ENCODE results near the gene FAM50A. TPM values are rescaled to one million over a fixed set of nuclear protein-coding genes. Genes with fewer than 3 reads are reported as not detected.

The FAM50A gene
- total RNA-seq, 1 donor from 2014 or later: 18.7 TPM

DNA sequence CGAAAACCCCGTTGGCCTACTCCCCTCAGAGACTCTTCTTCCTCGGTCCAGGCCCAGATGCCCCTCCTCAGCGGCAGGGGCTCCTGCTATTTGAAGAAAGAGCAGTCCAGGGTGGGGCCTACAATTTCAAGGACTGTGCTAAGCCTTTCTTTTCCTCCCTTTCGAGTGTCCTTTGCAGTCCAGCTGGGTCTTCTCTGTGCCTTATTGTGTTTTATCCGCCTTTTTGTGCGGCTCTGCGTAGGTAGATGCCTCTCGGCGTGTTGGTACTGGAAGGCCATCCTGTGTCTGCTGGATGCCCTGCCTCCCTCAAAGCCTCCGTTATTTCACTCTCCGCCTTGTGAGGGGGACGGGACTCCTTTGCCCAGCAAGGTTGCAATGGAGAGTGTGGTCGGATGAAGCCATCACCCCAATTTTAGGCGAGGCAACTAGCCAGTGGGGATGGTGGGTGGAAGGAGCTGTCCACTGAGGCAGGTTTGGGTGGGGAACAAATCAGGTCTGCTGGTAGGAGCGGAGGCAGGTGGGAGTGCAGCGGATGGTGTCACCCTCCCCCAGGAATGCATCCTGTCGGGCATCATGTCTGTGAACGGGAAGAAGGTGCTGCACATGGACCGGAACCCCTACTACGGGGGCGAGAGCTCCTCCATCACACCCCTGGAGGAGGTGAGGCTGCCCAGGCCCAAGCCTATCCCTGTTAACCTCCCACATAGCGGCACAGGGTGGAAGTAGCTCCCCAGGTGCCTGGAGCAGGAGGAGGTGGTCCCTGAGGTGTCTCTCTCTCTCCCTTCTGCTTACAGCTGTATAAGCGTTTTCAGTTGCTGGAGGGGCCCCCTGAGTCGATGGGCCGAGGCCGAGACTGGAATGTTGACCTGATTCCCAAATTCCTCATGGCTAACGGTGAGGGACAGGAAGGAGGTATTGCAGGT is 5.7 kb upstream of the FAM50A start:
- ATAC-seq (no peak), DNase-seq (ENCODE audit: low spot score) (no peak)

- peak; percentile 61 for DNase-seq (ENCODE audit: low spot score)
- peak; percentile 43 for ATAC-seq
Observed at GRCh38 chrX:154439841-154440240, 4.1 kb upstream of the FAM50A start.

DNA sequence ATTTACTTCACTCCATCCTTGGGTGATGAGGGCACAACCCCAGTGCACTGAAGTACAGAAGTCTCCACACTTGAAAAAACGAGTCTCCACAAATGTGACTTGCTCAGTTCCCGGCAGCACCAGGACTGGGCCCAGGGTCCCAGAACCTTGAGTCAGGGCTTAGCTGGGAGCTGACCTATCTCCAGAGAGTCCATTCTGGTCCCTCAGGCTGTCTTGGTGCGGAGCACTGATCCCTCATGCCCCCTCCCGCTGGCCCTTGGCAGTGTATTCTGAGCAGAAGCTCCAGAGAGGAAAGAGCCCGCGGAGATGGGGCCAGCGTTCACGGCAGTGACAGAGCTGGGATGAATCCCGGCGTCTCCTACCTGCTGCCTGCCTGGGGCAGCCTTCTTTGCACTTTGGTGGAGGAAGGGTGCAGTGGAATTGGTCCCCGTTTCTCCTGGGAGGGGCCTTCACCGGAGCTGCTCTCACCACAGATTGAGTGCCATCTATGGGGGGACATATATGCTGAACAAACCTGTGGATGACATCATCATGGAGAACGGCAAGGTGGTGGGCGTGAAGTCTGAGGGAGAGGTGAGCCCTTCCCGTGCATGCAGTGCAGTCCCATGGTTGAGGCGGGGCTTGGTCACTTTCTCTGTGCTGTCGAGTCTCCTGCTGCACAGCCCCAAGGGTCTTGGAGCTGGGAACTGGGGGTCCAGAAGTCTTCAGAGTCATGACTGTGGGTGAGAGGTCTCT is 3.2 kb upstream of the FAM50A start:
- DNase-seq (ENCODE audit: low spot score) (no peak), ATAC-seq (no peak)

- DNase-seq (ENCODE audit: low spot score) (no peak), ATAC-seq (no peak)
Observed at GRCh38 chrX:154441564-154441963, 2.4 kb upstream of the FAM50A start.

DNA sequence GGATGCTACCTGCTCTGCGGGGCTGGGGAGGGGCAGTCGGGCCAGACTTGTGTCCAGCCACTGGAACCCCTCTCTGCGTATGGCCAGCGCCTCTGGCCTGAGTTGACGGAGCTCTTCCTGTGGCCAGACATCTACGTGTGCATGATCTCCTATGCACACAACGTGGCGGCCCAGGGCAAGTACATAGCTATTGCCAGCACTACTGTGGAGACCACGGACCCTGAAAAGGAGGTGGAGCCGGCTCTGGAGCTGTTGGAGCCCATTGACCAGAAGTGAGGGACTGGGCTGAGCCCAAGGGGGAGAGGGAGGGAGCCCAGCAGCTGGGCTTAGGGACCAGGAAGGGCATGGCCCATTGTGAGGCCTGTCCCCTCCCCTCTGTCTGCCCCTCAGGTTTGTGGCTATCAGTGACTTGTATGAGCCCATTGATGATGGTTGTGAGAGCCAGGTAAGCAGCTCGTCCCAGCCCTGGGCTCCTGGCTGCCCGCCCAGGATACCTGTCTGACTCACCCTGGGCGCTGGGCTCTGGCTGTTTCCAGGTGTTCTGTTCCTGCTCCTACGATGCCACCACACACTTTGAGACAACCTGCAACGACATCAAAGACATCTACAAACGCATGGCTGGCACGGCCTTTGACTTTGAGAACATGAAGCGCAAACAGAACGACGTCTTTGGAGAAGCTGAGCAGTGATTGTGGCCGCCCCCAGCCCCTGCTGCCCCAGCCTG is 1.8 kb upstream of the FAM50A start:
- no peak for DNase-seq (ENCODE audit: low spot score)
- no peak for ATAC-seq

GRCh38 chrX:154443479-154443910 is 446 bp upstream of the FAM50A start:
- ATAC-seq (peak; percentile 6), DNase-seq (ENCODE audit: low spot score) (no peak)

DNA sequence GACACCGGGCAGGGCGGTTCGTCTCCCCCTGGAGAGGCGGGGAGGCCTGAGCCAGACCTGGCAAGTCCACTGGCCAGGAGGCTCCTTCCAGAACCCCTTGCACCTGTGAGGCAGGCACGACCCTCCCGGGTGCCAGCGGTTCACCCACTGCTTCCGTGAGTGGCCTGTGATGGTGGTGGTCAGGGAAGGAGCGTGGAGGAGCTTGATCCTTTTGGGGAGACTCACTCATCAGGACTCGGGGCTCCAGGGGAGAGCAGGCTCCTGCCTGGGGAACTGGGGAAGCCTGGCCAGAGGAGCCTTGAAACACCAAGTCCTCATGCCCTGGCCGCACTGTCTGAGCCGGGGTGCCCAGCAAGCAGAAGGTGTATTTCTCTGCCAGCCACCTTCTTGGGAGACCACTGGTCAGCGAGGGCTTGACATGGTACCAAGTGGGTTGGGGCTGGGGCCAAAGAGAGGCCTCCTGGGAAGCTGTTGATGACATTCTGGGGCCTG is 860 bp downstream of the FAM50A start:
- ATAC-seq (peak; percentile 3), DNase-seq (ENCODE audit: low spot score) (no peak)

- ATAC-seq (no peak), DNase-seq (ENCODE audit: low spot score) (no peak)
Observed at GRCh38 chrX:154445776-154446175, 1.8 kb downstream of the FAM50A start.

DNA sequence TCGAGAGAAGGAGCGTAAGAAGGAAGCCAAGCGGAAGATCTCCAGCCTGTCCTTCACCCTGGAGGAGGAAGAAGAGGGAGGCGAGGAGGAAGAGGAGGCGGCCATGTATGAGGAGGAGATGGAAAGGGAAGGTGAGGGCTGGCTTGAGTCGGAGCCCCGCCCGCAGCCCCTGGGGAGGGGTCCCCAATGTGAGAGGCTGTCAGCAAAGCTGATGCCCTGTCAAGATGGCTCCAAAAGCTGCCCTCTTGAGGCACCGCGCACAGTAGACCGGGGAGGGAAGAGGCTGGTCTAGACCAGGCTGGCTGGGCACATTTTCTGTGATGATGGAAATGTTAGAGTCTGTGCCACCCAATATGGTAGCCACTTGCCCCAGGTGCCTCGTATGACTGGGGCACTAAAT is 2.5 kb downstream of the FAM50A start:
- DNase-seq (ENCODE audit: low spot score) (no peak), ATAC-seq (no peak)

DNA sequence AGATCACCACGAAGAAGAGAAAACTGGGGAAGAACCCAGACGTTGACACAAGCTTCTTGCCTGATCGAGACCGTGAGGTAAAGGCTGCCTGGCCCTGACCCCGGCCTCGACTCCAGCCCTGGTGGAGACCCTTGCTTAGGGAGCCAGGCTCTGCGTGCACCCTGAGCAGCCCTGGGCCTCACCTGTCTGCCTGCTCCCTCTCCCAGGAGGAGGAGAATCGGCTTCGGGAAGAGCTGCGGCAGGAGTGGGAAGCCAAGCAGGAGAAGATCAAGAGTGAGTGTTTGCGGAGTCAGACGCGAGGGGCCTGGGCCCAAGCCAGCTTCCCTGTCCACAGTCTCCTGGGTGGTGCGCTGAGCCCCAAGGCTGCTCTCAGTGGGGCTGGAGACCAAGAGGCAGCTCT is 4.5 kb downstream of the FAM50A start:
- DNase-seq (ENCODE audit: low spot score): no peak
- no peak for ATAC-seq

- ATAC-seq (no peak), DNase-seq (ENCODE audit: low spot score) (no peak)
Observed at GRCh38 chrX:154449618-154450017, 5.7 kb downstream of the FAM50A start.

- ATAC-seq: no peak
- no peak for DNase-seq (ENCODE audit: low spot score)
Observed at GRCh38 chrX:154450312-154450711, 6.4 kb downstream of the FAM50A start.

DNA sequence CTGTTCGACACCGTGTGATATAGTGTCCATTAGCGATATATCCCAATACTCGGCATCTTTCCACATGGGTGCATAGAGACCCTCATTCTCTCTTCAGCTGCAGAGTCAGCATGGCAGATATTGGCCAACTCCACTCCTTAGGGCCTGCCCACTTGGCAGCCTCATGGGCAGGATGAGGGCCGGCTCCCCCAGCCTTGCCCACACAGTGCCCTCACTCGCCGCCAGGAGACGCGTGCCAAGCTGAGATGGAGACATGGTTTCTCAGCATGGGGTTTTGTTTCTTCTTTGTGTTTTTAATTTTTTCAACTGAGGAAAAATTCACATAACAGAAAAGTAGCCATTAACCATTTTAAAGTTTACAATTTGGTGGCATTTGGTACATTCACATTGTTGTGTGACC is 8.9 kb downstream of the FAM50A start:
- ATAC-seq (no peak), DNase-seq (ENCODE audit: low spot score) (no peak)

- no peak for DNase-seq (ENCODE audit: low spot score)
- ATAC-seq: peak; percentile 74
Observed at GRCh38 chrX:154457491-154458115, 13.7 kb downstream of the FAM50A start.

- ATAC-seq: peak; percentile 82
- no peak for DNase-seq (ENCODE audit: low spot score)
Observed at GRCh38 chrX:154458116-154458953, 14.4 kb downstream of the FAM50A start, which contains the start of gene PLXNA3. TSS of gene PLXNA3 (plus strand) at chrX:154458281. CDS start at chrX:154460184, 1,903 bp downstream.

DNA sequence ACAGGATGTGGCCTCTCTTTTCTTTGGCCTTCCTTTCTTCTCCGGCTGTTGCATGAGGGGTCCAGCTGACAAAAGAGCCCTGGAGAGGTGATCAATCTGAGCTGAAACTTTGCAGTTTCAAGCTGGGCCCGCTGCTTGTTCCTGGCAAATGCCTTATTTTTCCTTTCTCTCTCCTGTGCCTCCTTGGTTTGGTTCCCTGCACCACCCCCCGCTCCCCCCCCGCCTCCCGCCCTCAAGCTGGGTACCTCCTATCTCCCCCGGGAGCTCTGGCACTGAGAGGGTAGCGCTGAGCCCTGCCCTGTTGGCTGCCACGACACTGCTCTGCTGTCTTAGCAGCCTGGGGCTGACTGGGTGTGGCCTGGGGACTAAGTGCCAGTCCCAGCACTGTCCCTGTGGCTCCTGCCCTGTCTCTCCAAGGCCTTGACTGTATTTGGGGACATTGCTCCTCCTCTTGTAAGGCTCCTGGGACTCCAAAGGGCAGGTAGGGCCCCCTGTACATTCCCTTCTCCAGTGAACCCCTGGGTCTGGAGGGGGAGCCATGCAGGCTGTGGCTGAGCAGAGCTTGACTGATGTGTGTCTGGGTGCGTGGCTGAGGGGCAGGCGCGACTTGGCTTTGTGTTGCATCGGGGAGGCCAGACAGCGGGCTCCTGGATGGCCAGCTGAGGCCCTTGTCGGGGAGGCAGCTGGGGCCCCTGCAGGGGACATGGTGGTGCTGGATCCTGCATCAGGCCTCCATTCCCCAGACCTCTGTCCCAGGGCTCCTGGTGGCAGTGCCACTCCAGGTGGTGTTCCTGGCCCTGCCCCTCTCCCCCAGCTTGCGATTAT is 15.2 kb downstream of the FAM50A start:
- ATAC-seq (peak; percentile 64), DNase-seq (ENCODE audit: low spot score) (no peak)

DNA sequence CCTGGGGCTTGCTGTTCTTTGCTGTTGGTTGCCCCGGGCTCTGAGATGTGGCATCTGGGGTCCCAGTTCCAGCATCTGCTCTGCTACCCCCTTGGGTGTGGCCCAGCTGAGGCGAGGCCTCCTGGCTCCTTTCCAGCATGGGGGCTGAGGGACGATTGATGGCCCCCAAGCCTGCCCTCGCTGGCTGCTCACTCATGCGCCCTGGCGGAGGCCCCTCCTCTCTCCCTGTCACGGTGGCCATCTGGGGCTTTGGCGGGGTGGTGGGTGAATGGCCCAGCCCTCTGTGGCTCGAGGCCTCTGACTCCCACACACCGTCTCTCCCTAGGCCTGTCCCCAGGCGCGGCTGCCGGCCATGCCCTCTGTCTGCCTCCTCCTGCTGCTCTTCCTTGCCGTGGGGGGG is 15.9 kb downstream of the FAM50A start:
- ATAC-seq: no peak
- no peak for DNase-seq (ENCODE audit: low spot score)

DNA sequence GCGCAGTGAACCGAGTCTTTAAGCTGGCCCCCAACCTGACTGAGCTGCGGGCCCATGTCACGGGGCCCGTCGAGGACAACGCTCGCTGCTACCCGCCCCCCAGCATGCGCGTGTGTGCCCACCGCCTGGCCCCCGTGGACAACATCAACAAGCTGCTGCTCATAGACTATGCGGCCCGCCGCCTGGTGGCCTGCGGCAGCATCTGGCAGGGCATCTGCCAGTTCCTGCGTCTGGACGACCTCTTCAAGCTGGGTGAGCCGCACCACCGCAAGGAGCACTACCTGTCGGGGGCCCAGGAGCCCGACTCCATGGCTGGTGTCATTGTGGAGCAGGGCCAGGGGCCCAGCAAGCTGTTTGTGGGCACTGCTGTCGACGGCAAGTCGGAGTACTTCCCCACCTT is 16.4 kb downstream of the FAM50A start:
- no peak for DNase-seq (ENCODE audit: low spot score)
- no peak for ATAC-seq

GRCh38 chrX:154462396-154462795 is 18.5 kb downstream of the FAM50A start:
- ATAC-seq (no peak), DNase-seq (ENCODE audit: low spot score) (no peak)

Measured in left lobe of liver (tissue), 2 donors.